DMS79 treated with DMSO at 0.1 percent for 48 hours (cell line): ENCODE measurements around the gene ABCC5.
"Not testable (repeated sequence)": the region's sequence is repeated elsewhere in the genome, so short reads cannot be mapped to it uniquely, and the experiment has no call there.

Source experiments
- DNase-seq: peaks from one replicate; lab custom pipeline; 2025; lab: John Stamatoyannopoulos, UW

Gene ABCC5

GRCh38 chr3:184016169-184016570 is 1.5 kb downstream of the ABCC5 start:
- no peak for DNase-seq

DNA sequence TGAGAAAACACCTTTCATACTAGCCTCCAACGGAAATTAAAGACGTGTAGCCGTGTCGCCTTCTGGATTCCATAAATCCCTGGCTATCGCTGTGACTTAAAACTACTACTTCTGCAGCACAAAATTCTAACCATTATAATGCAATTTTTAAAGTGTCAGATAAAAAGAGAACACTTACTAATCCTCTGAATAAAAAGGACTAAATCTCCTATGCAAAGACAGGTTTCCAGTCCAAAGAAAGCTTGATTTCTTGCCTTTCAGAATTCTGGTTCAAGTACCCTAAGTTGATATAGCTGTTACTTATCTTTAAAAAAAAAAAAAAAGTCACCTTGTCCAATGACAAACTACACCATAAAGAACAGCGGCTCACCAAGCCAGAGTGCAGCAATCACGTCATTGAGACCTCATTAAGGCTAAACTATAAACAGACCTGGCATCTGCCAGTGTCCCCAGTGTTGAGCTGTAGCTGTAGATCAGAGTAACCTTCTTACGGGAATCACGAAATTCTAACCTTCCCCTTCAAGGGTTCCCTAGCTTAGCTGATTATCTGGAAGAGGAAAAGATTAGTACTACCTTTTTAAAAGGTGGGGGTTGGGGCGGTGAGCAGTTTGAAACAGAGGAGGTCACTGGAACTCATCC is 2.2 kb downstream of the ABCC5 start:
- DNase-seq, result no peak

GRCh38 chr3:184011937-184012889 is 5.5 kb downstream of the ABCC5 start:
- DNase-seq, result no peak

DNA sequence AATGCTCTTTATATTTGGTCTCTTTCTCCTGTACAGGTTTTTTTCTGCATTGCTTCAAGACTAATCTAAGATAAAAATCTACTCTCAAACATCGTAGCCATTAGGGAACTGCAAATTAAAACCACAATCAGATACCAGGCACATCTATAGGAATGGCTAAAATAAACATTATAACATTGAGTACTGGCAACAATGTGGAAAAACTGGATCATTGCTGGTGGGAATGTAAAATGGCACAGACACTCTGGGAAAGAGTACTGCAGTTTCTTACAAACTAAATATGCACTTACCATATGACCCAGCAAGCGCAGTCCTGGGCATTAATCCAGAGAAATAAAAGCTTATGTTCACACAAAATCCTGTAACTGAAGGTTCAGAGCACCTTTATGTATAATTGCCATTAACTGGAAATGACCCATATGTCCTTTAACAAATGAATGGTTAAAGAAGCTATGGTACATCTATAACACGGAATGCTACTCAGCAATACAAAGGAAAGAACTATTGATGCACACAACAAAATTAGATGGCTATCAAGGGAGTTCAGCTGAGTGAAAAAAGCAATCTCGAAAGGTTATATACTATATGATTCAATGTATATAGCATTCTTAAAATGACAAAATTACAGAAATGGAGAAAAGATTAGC is 6.3 kb downstream of the ABCC5 start:
- DNase-seq, result no peak

DNA sequence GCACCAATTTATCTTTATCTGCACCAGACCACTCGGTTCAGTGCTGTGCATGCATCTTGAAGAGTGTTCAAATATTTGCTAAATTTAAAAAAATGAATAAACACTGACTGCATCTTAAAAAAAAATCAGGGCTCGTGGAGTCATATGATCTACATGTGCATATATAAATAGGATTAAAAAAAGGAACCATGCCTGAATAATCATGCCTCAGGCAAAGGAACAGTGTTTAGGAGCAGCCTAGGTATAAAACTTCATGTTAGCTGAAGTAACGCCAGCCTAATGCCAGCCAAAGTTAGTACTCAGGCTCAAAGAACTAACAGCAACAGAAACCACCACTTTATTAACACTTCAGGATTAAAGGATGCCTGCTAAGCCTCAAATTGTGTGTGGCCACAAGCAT is 9.5 kb downstream of the ABCC5 start:
- DNase-seq, result no peak

DNA sequence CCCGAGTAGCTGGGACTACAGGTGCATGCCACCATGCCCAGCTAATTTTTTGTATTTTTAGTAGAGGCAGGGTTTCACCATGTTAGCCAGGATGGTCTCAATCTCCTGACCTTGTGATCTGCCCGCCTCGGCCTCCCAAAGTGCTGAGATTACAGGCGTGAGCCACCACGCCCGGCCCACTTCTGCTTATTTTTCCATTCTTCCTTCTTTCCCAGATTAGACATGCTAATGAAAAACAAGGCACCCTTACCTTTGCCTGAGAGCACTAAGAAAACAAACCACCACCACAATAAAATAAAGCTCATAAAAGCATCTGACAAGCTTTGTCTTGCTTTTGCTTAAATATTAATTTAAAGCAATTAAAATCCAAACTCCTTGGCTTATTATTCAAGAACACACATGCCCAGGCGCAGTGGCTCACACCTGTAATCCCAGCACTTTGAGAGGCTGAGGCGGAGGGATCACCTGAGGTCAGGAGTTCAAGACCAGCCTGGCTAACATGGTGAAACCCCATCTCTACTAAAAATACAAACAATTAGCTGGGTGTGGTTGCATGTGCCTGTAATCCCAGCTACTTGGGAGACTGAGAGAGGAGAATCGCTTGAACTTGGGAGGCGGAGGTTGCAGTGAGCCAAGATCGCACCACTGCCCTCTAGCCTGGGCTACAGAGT is 10.4 kb downstream of the ABCC5 start:
- DNase-seq, result not testable (repeated sequence)

DNA sequence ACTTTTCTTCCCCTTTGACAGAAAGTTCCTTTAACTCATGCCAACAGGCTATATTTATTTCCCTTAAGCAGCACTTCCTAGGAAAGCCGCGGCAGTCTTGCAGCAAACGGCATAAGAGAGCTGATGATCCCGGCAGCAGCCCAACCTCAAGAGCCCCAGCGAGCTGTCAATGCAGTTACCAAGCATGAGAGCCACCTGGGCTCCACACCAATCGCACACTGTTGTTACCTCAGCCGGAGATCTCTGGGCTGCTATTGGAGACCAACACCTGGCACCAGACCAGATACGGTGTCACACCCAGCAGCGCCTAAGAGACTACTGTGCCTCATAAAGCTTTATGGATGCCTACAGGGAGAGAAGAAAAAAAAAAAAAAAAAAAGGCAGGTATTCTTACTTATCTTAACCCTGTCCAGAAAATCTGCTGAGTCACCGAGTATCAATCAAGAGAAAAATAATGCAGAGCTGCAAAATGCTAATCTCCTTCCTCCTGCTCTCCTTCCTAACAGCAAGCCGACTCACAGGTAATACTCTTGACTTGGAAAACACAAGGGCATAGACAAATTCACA is 11.7 kb downstream of the ABCC5 start:
- DNase-seq, result peak; percentile 94

GRCh38 chr3:184004476-184004875 is 13.2 kb downstream of the ABCC5 start:
- DNase-seq, result no peak

GRCh38 chr3:184003187-184003967 is 14.3 kb downstream of the ABCC5 start:
- DNase-seq, result no peak

DNA sequence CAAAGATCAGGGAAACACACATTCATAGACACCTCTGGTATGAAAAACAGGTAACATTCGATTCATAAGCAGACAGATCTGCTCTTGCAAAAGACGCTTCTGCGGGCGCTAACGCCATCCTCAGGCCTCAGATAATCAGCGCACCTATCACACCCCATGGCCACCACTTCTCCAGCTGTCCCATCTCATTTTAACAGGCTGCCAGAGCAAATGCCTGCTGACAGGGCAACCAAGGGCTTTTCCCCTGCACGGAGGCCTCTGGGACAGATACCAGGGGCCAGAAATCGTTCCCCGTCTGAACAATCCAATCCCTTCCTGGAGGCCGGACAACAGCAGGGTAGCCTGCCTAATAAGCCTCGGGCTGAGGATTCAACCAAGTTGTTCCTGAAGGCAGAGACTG is 15.2 kb downstream of the ABCC5 start:
- no peak for DNase-seq

GRCh38 chr3:184001761-184002160 is 15.9 kb downstream of the ABCC5 start:
- DNase-seq, result no peak

GRCh38 chr3:183991403-183991802 is 26.3 kb downstream of the ABCC5 start:
- DNase-seq, result peak; percentile 20

- no peak for DNase-seq
These were observed 29.4 kb downstream of the ABCC5 start for GRCh38 chr3:183988216-183988790.

GRCh38 chr3:183987000-183987600 is 30.6 kb downstream of the ABCC5 start:
- no peak for DNase-seq

DNA sequence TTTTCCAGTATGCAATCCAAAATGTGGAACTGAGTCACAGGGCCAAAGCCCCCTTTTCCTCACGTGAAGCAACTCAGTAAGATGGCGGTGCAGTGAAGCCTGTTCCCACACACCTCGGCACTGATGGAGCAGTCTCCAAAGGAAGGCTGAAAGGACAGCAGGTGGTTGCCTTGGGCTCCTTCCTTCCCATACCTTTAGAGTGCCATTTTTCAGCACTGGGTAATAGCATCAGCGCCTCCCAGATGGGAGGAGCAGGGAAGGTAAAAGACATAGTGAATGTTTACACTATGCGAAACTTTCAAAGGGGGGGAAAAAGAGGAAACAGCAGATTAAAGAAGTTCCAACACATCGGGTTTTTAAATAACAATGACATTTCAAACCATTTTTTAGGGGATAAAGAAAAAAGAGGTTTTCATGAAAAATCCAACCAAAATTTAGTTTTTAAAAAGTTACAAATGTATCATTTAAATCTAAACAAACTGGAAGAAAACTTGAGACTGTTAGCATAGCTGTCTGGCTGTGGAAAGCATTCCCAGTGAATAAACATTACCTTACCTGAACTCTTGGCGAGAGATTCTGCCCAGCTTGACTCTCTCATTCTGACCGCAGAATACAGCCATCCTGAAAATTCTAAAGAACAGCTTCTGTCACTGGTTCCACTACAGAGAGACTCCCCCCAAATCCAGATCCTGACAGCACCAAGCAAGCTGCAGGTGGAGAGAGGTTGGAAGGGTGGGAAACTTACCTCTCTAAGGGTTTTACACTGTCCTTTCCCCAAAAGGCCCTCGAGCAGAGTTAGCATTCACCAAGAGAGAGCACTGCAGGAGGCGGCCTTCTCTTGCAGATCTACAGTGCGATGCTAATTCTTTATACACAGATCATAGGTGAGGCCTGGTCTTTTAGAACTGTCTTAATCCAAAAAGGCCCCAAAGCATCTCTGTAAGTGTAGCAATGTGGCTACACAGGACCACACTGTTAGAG is 32.6 kb downstream of the ABCC5 start:
- no peak for DNase-seq

DNA sequence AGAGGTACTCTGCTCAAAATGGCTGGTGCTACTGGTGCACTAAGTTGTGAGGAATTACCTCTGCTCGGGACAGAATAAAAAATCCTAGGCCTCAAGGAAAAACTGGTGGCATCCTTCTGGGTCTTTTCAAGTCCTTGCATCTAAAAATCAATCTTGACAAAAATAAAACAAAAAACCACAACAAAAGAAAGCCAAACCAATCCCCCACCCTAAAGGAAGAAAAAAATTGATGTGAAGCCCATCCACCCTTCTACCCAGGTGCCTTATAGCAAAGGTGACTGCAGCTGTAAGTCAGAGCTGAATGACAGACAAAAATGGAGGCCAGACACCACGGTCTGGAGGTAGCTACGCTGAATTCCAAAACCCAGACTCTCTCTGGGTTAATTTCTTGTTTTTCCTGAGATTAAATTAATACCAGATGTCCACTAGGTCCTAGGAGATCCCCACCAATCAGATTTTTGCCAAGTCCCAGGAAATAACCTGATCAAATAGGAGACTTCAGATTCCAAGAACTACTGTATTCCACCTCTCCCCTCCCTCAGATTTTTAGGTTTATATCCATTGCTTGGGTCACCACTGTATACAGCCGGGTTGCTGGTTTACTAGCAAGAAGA is 33.5 kb downstream of the ABCC5 start:
- no peak for DNase-seq

- peak; percentile 58 for DNase-seq
These were observed 35.6 kb downstream of the ABCC5 start for GRCh38 chr3:183981990-183982644.

- DNase-seq, result peak; percentile 87
These were observed 37.3 kb downstream of the ABCC5 start for GRCh38 chr3:183980403-183980802.
